HepG2 (cell line): ENCODE measurements around the gene TP53BP2. TPM values are rescaled to one million over a fixed set of nuclear protein-coding genes. Genes with fewer than 3 reads are reported as not detected.

ENCODE experiments used
- ATAC-seq: fragments of 200-7000 bp; cut with Tn5 transposase; 3 replicates; pipeline ENCODE4 v1.9.1; 2020; ENCODE audit warnings: mild to moderate bottlenecking, moderate library complexity
- BruUV-seq: library from RNA; stranded (reverse); fragments of 400-500 nt; replicated peaks from 2 replicates; lab custom pipeline; 2021; lab: Mats Ljungman, UMichigan
- CTCF ChIA-PET: fragments of 300-600 bp; formaldehyde crosslinking; extraction: SDS; loops from one replicate; lab custom pipeline; 2021; ENCODE audit warnings: low total read pairs, inconsistent platforms, low intra/inter-chr PET ratio; lab: Yijun Ruan, JAX
- POLR2A ChIA-PET: fragments of 350-600 bp; sonication (Branson Sonifier 250); formaldehyde crosslinking; loops from one replicate; lab custom pipeline; 2020; ENCODE audit warnings: antibody characterized with exemption, inconsistent platforms; lab: Yijun Ruan, JAX
- DNase-seq: peaks from one replicate; pipeline ENCODE4 v3.0.0-alpha.2; 2015; ENCODE audit warnings: low spot score
- FAIRE-seq: peaks from 3 replicates; lab custom pipeline; 2011; peaks lifted over from hg19 to GRCh38; lab: Jason Lieb, UNC
- H2AFZ ChIP-seq: one replicate; pipeline ENCODE4 v1.6.1; 2011; ENCODE audit warnings: low read length, inconsistent platforms
- H3K27ac ChIP-seq: fragments of 300-600 bp; 3 replicates; pipeline ENCODE4 v1.8.0; 2011; ENCODE audit warnings: mixed run types, mild to moderate bottlenecking, mixed read lengths, low read length, inconsistent platforms; ENCODE audit not compliant: insufficient read depth; ENCODE audit errors: extremely low read length
- H3K27me3 ChIP-seq, 2 experiments: fragments of 200-600 bp in 1 of 2; 2 replicates in 1 of 2; 3 replicates in 1 of 2; pipeline versions ENCODE4 v1.6.0 to v1.8.0; 2011; ENCODE audit warnings: low read length in 2 of 2, mild to moderate bottlenecking in 2 of 2, moderate library complexity in 2 of 2, inconsistent platforms in 1 of 2; ENCODE audit not compliant: insufficient read depth in 2 of 2, control insufficient read depth in 1 of 2
- H3K36me3 ChIP-seq, 2 experiments: fragments of 200-600 bp in 1 of 2; replicated peaks in 1 of 2; 2 replicates in 1 of 2; 3 replicates in 1 of 2; pipeline versions ENCODE4 v1.5.1 to v1.8.0; 2011; ENCODE audit warnings: low read length in 2 of 2, inconsistent platforms in 1 of 2; ENCODE audit not compliant: insufficient read depth in 2 of 2, control insufficient read depth in 1 of 2
- H3K4me1 ChIP-seq: 2 replicates; pipeline ENCODE4 v1.5.1; 2012; ENCODE audit warnings: low read length, inconsistent platforms; ENCODE audit not compliant: insufficient read depth
- H3K4me2 ChIP-seq: 2 replicates; pipeline ENCODE4 v1.6.0; 2011; ENCODE audit warnings: low read depth, low read length, inconsistent platforms
- H3K4me3 ChIP-seq, 3 experiments: fragments of 200-600 bp in 1 of 3; sonication (generic), shearing (Covaris generic) in 1 of 3; replicated peaks in 1 of 3; 2 replicates each; pipeline ENCODE4 v1.5.1; 2011 to 2016; ENCODE audit warnings: low read length in 3 of 3, inconsistent platforms in 2 of 3, low read depth in 2 of 3, mild to moderate bottlenecking in 2 of 3, control low read depth in 1 of 3, mixed read lengths in 1 of 3; ENCODE audit not compliant: insufficient read depth in 1 of 3
- H3K79me2 ChIP-seq: one replicate; pipeline ENCODE4 v1.6.1; 2011; ENCODE audit warnings: low read length, inconsistent platforms; ENCODE audit not compliant: insufficient read depth
- H3K9ac ChIP-seq: 2 replicates; pipeline ENCODE4 v1.6.0; 2011; ENCODE audit warnings: mild to moderate bottlenecking, low read depth, low read length, inconsistent platforms; ENCODE audit not compliant: insufficient read depth
- H3K9me3 ChIP-seq: 2 replicates; pipeline ENCODE4 v1.5.1; 2012; ENCODE audit warnings: mild to moderate bottlenecking, low read length
- H4K20me1 ChIP-seq: 2 replicates; pipeline ENCODE4 v1.6.0; 2011; ENCODE audit warnings: inconsistent platforms, mild to moderate bottlenecking, low read length, moderate library complexity; ENCODE audit not compliant: insufficient read depth
- HINFP ChIP-seq: sonication (generic); formaldehyde crosslinking; IDR thresholded peaks from 2 replicates; pipeline ENCODE4 v1.4.0; 2020; ENCODE audit warnings: low read depth, mild to moderate bottlenecking, missing genetic modification reagents
- HIVEP1 ChIP-seq: sonication (generic); formaldehyde crosslinking; IDR thresholded peaks from 2 replicates; pipeline ENCODE4 v1.4.0; 2020; ENCODE audit warnings: mild to moderate bottlenecking, missing genetic modification reagents
- KAT7 ChIP-seq: IDR thresholded peaks from 2 replicates; pipeline ENCODE4 v1.6.1; 2018; ENCODE audit warnings: borderline replicate concordance, missing compliant biosample characterization
- NCOA2 ChIP-seq: sonication (generic); formaldehyde crosslinking; IDR thresholded peaks from 2 replicates; pipeline ENCODE4 v1.8.0; 2022; ENCODE audit warnings: inconsistent platforms
- NFRKB ChIP-seq: fragments of 450-650 bp; IDR thresholded peaks from 2 replicates; pipeline ENCODE4 v1.6.1; 2017
- RBAK ChIP-seq: sonication (generic); formaldehyde crosslinking; IDR thresholded peaks from 2 replicates; pipeline ENCODE4 v1.5.1; 2020; ENCODE audit warnings: mild to moderate bottlenecking, missing genetic modification reagents
- TIGD3 ChIP-seq: sonication (generic); formaldehyde crosslinking; IDR thresholded peaks from 2 replicates; pipeline ENCODE4 v1.5.1; 2020; ENCODE audit warnings: mild to moderate bottlenecking, missing genetic modification reagents, borderline replicate concordance
- ZNF891 ChIP-seq: sonication (generic); formaldehyde crosslinking; IDR thresholded peaks from 2 replicates; pipeline ENCODE4 v1.5.0; 2020; ENCODE audit warnings: mild to moderate bottlenecking, missing genetic modification reagents
- WGBS: methylation state at CpG from one replicate; pipeline ENCODE4 v1.1.6; 2017; ENCODE audit warnings: low lambda C conversion rate; 5-methylcytosine and 5-hydroxymethylcytosine counted together
- in situ Hi-C: cut with HindIII; loops from 2 replicates; pipeline ENCODE4 v1.10.0; 2017; ENCODE audit warnings: low pct_unique_long_range_greater_than_20kb; ENCODE audit not compliant: extremely low pct_ligation_motif_present
- intact Hi-C: fragments of 100-400 bp; cut with micrococcal nuclease; formaldehyde crosslinking; loops from one replicate; pipeline ENCODE4 v1.10.0; 2022; ENCODE audit not compliant: unreplicated experiment
- polyA plus RNA-seq, 8 experiments: library from polyadenylated mRNA; depleted of rRNA in 3 of 8; stranded (reverse) in 7 of 8; unstranded in 1 of 8; fragments of >200 nt; fragmentation: Illumina TruSeq in 4 of 8; extraction: Trizol in 4 of 8; gene quantifications; 2 replicates each; pipeline versions ENCODE4 v1.2.1 to v1.2.3, GENCODE V29; 2011 to 2016; ENCODE audit warnings: low read depth in 4 of 8, missing spikeins in 1 of 8, mixed read lengths in 1 of 8; ENCODE audit not compliant: insufficient read depth in 1 of 8
- total RNA-seq, 5 experiments: library from RNA; depleted of rRNA; stranded (reverse); fragments of >200 nt; fragmentation: Illumina TruSeq; extraction: Trizol; gene quantifications; 2 replicates each; pipeline ENCODE4 v1.2.3, GENCODE V29; 2016; ENCODE audit warnings: low read depth in 1 of 5
- TF ChIP-seq, protein P1 (sequence below): IDR thresholded peaks from 2 replicates; pipeline ENCODE4 v1.6.1; 2016; ENCODE audit warnings: low read depth, missing genetic modification reagents, missing compliant biosample characterization
- TF ChIP-seq, protein P2 (sequence below): sonication (generic); formaldehyde crosslinking; IDR thresholded peaks from 2 replicates; pipeline ENCODE4 v1.5.0; 2020; ENCODE audit warnings: missing genetic modification reagents

Gene TP53BP2
- total and polyA plus RNA-seq, 2 of the 13 experiments (the other 11 are each of a cell fraction or from before 2014, with no cell fraction given), result 10.0 to 14.0 TPM

GRCh38 chr1:223819730-223820514 lies 25.8 kb downstream of the TP53BP2 start:
- Histone ChIP-seq H3K9ac (no peak overlapping the region), H3K27me3 (no peaks in the 10 kb centered on the region), H3K36me3 (peaks cover 4 to 8% of the 10 kb centered on the region in 2 experiments; a peak in 3 of 5 replicates), H3K9me3 (no peaks in the 10 kb centered on the region), H2AFZ (no peak overlapping the region), H3K79me2 (peaks cover 20% of the 10 kb centered on the region), H4K20me1 (no peaks in the 10 kb centered on the region), H3K4me3 (no peak overlapping the region), H3K4me2 (no peak overlapping the region), H3K27ac (no peak overlapping the region), H3K4me1 (peaks cover 9% of the 10 kb centered on the region; the same call in 1 of the 2 replicates)
- in situ Hi-C loops (no loop called here), intact Hi-C loops (no loop called here)
- no peak for DNase-seq
- no peak for ATAC-seq
- WGBS, result 94% methylated on average over 4 of the region's 4 CpGs
- POLR2A ChIA-PET, result no interaction called here
- no peak for FAIRE-seq
- CTCF ChIA-PET, result no interaction called here
- BruUV-seq, result no TSS peak
- TF ChIP-seq TIGD3 (CRISPR knock-in tag), result no peak
- TF ChIP-seq, protein P1, sequence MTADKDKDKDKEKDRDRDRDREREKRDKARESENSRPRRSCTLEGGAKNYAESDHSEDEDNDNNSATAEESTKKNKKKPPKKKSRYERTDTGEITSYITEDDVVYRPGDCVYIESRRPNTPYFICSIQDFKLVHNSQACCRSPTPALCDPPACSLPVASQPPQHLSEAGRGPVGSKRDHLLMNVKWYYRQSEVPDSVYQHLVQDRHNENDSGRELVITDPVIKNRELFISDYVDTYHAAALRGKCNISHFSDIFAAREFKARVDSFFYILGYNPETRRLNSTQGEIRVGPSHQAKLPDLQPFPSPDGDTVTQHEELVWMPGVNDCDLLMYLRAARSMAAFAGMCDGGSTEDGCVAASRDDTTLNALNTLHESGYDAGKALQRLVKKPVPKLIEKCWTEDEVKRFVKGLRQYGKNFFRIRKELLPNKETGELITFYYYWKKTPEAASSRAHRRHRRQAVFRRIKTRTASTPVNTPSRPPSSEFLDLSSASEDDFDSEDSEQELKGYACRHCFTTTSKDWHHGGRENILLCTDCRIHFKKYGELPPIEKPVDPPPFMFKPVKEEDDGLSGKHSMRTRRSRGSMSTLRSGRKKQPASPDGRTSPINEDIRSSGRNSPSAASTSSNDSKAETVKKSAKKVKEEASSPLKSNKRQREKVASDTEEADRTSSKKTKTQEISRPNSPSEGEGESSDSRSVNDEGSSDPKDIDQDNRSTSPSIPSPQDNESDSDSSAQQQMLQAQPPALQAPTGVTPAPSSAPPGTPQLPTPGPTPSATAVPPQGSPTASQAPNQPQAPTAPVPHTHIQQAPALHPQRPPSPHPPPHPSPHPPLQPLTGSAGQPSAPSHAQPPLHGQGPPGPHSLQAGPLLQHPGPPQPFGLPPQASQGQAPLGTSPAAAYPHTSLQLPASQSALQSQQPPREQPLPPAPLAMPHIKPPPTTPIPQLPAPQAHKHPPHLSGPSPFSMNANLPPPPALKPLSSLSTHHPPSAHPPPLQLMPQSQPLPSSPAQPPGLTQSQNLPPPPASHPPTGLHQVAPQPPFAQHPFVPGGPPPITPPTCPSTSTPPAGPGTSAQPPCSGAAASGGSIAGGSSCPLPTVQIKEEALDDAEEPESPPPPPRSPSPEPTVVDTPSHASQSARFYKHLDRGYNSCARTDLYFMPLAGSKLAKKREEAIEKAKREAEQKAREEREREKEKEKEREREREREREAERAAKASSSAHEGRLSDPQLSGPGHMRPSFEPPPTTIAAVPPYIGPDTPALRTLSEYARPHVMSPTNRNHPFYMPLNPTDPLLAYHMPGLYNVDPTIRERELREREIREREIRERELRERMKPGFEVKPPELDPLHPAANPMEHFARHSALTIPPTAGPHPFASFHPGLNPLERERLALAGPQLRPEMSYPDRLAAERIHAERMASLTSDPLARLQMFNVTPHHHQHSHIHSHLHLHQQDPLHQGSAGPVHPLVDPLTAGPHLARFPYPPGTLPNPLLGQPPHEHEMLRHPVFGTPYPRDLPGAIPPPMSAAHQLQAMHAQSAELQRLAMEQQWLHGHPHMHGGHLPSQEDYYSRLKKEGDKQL, result no peak
- TF ChIP-seq HINFP (CRISPR knock-in tag), result no peak
- TF ChIP-seq ZNF891, result no peak
- TF ChIP-seq, protein P2, sequence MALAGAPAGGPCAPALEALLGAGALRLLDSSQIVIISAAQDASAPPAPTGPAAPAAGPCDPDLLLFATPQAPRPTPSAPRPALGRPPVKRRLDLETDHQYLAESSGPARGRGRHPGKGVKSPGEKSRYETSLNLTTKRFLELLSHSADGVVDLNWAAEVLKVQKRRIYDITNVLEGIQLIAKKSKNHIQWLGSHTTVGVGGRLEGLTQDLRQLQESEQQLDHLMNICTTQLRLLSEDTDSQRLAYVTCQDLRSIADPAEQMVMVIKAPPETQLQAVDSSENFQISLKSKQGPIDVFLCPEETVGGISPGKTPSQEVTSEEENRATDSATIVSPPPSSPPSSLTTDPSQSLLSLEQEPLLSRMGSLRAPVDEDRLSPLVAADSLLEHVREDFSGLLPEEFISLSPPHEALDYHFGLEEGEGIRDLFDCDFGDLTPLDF (CRISPR knock-in tag), result no peak
- TF ChIP-seq KAT7 (CRISPR knock-in tag), result no peak
- TF ChIP-seq NCOA2 (CRISPR knock-in tag), result no peak
- TF ChIP-seq RBAK, result no peak
- no peak for TF ChIP-seq NFRKB
- no peak for TF ChIP-seq HIVEP1 (CRISPR knock-in tag)
